ENCODE data around the gene SECISBP2. TPM values are rescaled to one million over a fixed set of nuclear protein-coding genes. Genes with fewer than 3 reads are reported as not detected.

Gene SECISBP2
- polyA plus RNA-seq, 4 donors = 57.3 to 89.8 (median 71.3) TPM

DNA sequence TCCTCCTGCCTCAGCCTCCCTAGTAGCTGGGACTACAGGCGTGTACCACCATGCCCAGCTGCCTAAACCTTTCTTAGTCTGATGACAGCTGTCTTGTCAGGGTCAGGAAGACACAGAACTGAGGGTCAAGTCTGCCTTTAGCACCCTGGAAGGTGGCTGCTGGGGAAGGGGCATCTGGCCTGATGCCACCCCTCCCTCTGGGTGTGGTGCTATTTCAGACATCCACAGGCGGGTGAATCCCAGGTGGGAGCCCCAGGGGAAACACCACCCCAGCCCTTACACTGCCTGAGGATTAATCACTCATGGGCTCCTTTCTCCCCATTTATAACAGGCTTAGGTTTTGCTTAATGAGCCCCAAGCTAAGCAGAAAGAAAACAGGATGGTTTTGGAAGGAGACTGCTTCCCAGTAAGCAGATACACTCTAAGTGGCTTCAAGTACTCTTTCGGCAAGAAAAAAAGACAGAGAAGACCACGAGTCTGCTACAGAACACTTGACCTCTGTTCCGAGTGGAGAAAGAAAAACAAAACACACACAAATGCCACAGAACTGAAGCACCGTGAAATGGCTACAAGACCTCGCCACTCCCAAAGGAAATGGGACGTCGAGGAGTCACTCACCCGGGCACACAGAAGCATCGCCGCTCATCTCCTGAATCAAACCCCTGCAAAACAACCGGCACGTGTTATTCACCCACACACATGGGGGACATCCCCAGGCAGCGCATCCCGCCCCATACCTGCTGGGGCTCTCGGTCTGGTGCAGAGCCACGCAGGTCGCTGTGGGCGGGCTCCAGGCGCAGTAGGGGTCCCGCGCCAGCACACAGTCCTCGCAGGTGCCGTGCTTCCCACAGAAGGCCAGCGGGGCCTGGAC is 62.4 kb downstream of the SECISBP2 start:
- peak in 3 of 4 donors; percentile 14 to 33 (median 16) for DNase-seq (ENCODE audit: low read depth in 4 of 4, low spot score in 3 of 4)

DNA sequence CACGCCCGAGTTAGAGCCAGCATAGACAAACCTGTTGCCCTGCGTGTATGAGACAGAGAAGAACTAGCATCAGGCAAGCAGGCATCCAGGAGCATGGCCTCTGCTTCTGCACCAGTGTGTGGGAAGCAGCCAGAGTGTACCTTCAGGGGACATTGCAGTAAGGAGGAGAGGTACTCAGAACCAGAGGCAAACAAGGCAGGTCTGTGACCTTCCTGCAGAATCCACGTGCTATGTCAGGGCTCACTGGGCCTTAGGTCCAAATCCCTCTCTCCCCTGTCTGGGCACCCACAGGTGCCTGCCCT is 63.0 kb downstream of the SECISBP2 start:
- no peak for DNase-seq (ENCODE audit: low read depth in 4 of 4, low spot score in 3 of 4)

DNA sequence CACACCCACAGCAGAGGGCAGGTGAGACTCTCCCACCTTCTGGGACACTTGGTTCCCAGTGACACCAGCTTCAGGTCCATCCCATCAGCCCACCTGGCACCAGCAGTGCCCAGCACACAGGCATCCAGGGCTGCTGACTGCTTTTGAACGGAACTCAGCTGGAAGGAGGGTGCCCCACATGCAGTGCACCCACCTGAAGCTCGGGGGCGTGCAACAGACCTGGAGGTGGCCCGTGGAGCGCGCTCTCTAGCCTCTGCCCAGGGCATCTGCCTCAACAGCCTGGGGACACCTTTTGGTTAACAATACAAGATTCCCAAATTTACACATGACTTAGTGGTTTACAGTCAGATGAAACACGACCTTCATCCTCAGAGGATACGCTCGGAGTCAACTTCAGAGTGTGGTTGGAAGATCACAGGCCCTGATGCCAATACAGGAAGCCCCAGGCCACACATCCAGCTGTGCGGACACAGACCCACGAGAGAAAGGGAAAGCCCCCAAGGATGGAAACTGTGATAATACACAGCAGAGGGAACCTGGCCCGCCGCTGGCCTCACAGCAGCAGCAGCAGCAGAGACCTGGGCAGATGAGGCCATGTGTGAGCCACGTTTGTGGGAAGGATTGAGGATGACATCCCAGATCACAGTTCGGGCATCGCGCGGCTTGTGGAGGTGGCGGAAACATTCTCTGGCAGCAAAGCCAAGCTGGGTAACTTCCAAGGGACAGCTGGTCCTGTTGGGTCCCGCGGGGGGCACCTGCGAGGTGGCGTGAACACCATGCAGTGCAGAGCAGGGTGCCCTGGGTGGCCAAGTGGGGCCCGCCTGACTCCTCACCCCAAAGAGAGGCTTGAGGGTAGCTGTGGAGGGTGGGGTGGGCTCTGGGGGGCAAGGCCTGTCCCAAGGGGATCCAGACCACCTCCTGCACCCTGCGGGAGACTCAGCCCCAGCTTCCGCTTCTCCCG is 64.0 kb downstream of the SECISBP2 start:
- DNase-seq (ENCODE audit: low read depth in 4 of 4, low spot score in 3 of 4) = no peak

DNA sequence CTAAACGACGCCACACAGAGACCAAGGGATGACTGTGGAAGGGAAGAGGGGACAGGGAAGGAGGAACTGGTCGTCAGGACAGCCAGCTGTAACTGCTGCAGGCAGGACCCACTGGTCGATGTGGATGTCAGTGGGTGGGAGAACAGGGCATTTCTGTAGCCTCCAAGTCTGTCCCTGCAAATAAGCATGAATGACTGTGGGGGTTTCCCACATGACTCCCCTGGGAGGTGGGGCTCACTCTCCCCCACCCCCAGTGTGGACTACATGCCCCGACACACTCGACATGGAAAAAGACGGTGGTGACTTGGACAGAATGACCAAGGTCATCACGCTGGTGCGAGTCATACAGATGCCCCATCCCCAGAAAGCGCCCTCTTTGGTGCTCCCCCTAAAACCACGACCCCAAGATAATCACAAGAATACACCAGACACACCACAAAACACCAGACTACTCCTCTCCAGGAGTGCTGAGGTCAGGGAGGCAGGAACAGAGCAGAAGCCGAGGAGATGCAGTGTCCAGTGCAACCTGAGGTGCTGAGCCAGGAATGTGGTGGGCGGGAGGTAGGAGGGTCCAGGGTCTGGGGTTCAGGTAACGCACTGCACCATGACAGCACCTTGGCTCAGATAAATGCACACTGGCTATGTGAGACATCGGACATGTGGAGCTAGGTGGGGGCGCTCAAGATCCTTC is 64.9 kb downstream of the SECISBP2 start:
- DNase-seq (ENCODE audit: low read depth in 4 of 4, low spot score in 3 of 4) = no peak

DNA sequence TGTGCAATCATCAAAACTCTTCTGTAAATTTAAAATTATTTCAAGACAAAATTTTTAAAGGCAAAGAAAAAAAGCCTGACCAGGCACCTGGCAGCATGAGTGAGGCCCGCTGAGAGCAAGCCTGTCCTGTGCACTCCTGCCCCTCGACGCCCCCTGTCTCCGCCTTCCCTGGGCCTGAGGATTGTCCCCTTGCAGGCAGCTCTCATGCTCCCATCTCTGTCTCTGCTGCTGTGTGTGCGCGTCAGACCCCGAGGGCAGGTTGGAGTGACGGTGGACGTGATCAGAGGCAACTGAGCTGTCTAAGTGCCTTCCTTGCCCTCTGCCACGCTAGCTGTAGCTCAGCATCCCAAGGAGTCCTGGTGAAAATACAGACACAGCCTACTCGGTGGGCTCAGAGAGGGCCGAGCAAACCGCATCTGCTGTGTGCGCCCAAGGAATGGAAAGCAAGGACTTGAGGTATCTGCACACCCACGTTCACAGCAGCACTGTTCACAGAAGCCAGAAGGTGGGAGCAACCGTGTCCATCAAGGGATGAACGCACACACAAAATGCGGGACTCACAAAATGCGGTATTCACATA is 65.5 kb downstream of the SECISBP2 start:
- DNase-seq (ENCODE audit: low read depth in 4 of 4, low spot score in 3 of 4) = no peak

DNA sequence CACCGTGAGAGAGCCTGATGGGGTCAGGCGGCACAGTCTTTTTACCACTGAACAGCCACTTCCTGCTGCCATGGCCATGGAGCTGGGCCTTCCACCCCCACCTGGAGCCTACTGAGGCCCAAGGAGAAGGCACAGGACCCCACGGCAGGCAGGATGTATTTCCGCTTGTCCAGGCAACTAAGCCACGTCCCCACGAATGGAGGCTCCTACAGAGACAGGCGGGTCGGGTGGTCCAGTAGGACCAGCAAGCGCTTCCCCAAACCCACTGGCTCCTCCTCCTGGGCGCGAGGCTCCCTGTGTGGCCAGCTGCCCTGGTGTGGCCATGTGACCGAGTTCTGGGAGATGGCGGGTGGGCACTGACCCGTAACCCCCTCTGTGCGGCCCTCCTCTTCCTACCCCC is 66.5 kb downstream of the SECISBP2 start:
- DNase-seq (ENCODE audit: low read depth in 4 of 4, low spot score in 3 of 4) = no peak

DNA sequence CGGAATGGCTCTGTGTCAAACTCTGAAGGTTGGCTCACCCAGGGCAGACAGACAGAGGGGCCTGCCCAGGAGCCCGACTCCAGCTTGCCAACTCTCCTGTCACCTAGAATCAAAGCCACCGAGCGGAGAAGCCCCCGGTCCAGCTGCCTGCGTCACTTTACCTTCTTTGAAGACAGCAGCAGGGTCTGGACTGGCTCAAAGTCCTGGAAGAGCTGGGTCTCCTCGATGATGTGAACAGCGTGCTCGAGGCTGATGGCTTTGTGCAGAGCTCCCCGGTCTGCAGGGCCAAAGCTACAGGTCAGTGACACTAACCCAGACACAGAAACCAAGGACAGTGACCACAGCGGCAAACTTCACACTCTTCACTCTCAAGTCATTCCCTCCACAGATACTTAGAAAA is 67.9 kb downstream of the SECISBP2 start:
- DNase-seq (ENCODE audit: low read depth in 4 of 4, low spot score in 3 of 4) = no peak

DNA sequence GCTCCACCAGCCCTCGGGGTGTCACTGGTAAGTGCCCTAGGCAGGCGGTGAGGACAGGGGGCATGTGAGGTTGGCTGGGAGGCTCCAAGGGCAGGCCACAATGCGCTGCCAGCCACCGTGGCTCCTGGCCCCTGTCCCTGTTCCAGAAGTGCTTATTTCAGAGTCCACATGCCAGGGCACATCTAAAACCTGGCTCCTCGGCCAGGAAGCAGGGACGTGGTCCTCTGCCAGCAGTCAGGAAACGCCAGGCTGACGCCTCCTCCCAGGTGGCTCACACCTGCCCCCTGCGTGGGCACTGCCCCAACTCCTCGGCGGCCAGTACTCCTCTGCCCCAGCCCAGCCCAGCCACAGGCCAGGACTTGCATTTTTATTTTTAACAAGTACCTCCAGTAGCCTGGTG is 68.5 kb downstream of the SECISBP2 start:
- no peak for DNase-seq (ENCODE audit: low read depth in 4 of 4, low spot score in 3 of 4)

DNA sequence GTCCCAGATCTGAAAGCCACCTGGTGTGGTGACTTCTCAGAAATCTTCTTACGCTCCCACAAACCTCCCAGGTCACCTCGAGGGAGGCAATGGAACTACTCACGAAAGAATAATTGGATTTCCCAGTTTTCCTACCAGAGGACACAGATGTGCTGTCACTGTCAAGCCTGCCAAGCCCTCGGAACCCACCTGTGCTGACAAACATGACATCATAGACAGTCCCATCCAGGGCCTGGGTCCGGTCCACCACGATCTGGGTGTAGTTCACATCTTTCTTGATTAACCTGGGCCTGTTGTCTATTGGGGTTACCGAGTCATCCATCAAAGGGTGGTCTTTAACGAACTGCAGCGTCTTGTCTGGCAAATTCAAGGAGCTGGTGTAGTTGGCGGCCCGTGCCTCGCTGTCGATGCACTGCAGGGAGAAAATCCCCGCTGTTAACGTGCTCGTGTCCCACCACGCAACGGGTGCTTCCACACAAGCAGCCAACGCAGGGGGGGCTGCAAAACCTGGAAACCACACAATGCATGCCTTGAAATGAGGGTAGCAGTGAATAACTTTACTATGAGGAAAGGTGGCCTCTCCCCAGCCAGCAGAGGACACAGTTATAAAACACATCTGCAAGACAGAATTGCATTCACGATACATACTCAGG is 69.0 kb downstream of the SECISBP2 start:
- DNase-seq (ENCODE audit: low read depth in 4 of 4, low spot score in 3 of 4) = no peak

DNA sequence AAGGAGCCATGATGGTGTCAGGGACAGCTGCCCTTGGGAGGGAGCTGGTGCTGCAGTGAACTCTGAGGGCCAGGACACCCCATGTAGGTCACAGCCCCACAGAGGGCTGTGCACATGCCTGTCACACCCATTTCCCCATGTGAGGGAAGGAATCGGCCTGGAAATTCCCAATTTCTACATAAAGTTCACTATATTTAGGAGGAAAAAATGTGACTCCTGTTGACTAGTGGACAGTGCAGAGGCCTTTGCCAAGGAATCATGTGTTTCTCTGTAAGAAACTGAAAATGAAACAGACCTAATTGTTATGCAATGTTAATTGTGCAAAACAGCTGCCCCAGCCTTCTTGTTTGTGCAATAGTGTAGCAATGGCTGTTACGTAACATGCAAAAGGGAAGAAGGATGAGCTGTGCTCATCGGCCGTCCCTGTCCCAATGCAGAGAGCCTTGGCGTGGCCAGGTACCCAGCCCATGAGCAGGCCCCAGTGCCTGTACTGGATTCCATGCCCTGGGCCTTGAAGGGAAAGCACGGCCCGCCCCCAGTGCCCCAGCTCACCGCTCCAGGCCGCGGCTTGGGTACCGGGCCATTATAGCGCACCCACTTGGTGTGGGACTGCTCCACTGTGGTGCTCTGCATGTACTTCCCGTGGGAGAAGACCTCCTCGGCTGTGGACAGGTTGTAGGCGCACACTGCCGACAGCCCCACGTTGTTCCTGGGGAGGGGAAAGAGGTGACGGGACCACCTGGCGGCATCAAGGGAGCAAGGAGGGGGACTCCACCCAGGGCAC is 70.0 kb downstream of the SECISBP2 start:
- DNase-seq (ENCODE audit: low read depth in 4 of 4, low spot score in 3 of 4) = no peak

DNA sequence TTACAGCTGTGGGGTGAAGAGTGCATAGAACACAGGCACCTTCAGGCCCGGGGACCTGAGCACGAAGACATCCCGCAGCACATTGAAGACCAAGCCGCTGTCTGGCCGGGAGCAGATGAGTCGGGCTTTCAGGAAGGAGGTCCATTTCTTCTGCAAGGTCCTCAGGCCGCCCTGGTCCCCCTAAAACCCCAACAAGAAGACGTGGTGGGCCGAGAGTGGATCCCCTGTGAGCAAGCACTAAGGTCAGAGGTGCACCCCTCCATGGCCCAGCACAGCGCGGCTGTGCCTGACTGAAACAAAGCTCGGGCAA is 70.5 kb downstream of the SECISBP2 start:
- no peak for DNase-seq (ENCODE audit: low read depth in 4 of 4, low spot score in 3 of 4)

DNA sequence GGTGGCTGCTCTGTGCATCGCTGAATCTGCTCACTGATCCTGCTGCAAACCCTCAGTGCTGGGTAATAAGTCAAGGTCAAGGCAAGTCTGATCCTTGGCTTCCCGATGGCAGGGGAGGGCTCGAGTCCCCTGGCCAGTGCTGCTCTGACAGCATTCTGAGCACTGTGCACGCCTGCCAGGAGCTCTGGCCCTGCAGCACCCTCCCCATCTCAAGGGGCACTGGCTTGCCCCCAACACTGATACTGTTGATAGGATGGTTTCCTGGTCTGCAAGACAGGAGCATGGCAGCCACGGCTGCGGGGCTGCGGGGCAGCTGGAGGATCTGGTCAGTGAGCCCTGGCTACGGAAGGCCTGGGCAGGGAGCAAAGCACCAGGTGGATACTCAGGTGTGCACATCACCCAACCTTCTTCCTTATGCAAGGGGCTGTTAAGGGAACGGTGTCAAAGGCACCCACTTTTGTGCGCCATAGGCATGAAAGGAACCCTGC is 71.8 kb downstream of the SECISBP2 start:
- DNase-seq (ENCODE audit: low read depth in 4 of 4, low spot score in 3 of 4) = no peak

DNA sequence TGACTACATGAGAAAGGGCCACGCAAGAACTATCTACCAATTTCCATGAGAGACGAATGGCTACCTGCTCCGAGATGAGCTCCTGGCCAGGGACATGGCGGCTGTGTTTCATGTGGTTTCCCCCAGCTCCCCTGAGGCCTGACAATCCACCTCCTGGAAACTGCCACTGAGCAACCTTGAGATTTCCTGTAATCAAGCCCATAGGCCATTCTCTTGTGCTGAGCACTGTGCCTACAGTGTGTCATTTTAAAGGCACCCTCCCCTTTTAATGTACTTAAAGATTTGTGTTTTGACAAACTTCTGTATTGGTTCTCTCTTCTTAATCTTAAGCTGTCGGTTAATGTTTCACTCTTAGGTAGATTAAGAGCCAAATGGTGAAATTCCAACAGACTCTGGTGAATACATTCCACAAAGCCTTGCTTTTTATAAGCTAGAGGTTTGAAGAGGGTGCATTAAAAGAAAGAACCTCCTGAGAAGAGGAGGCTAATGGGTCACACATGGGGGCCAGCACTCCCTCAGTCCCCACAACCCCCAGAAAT is 72.3 kb downstream of the SECISBP2 start:
- DNase-seq (ENCODE audit: low read depth in 4 of 4, low spot score in 3 of 4) = no peak

DNA sequence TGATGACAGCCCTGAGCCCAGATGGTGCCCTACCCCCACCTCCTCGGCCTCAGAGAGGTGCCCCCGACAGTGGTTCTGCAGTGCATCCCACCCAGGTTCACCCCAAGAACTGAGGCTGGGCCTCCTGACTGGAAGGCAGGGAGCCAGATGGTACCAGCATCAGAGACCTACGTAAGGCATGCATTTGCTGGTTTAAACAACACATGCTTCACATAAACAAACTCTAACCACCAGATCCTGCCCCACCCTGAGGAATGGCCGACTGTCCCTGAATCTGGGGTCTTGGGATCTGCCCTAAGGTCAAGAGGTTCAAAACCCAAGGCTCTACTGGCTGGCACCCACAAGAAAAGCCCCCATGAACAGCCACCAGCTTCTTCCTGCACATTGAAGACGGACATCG is 73.3 kb downstream of the SECISBP2 start:
- no peak for DNase-seq (ENCODE audit: low read depth in 4 of 4, low spot score in 3 of 4)

DNA sequence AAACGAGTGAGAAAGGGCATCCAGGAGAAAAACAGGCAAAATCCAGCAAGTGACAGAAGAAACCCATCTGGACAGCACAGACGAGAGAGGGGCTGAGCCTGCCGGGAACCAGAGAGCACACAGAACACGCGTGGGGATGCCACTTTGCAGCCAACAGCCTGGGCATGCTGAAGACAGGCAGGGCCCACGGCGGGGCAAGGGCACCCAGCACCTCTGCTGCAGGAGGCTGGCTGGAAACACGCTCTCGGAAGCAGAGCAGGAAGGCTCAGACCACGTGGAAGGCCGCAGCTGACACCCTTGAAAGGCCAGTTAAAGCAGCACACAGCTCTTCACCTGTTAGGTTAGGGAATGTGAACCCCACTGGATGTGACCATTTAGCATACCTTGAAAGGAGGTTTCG is 76.1 kb downstream of the SECISBP2 start:
- DNase-seq (ENCODE audit: low read depth in 4 of 4, low spot score in 3 of 4) = no peak

DNA sequence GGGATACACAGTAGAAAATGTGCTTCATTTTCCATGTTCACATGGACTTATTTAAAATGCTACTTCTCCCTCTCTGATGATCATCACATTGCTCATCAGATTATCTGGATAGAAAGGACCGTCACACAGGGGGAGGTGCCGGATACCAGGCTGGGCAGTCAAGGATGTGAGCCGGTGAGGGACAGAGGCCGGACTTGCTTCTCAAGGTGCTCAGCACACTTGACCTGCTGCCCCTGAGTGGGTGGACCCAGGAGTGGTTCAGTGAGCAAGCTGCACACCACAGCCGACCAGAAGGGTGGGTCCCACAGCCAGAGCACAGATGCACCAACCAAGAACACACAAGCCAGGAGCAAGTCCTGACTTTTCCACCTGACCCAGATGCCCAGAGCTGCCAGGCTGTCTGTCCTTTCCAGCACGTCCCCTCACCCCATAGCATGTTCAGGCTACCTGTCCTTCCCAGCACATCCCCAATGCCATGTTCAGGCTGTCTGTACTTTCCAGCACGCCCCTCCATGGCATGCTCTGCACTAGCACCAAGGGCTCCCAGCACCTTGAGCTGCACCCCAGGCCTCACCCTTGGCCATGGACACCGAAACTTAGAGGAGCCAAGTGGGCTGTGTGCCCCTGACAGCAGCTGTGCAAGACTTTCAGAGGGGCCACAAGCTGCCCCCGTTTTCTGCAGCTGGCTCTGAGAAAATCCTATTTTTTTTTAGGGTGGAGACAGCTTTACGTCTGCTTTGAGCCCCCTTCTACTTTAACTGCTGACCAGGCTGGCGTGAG is 77.8 kb downstream of the SECISBP2 start:
- no peak for DNase-seq (ENCODE audit: low read depth in 4 of 4, low spot score in 3 of 4)

DNA sequence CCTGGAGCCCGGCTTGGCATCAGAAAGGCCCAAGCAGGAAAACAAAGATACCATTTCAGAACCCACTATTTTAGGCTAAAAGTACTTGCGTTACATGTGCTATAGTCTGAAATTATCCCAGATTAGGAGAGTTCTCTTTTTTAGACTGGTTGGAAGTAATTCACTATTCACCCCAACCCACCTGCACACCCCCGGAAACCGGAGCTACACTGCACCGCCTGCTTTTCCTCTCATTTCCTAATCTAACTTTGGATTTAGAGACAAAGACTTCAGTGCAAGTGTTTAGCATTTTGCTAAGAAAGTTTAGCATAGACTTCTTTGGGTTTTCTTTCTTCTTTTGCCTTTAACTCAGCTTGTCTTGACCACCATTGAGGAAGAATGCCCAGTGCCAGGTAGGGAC is 79.2 kb downstream of the SECISBP2 start:
- no peak for DNase-seq (ENCODE audit: low read depth in 4 of 4, low spot score in 3 of 4)

DNA sequence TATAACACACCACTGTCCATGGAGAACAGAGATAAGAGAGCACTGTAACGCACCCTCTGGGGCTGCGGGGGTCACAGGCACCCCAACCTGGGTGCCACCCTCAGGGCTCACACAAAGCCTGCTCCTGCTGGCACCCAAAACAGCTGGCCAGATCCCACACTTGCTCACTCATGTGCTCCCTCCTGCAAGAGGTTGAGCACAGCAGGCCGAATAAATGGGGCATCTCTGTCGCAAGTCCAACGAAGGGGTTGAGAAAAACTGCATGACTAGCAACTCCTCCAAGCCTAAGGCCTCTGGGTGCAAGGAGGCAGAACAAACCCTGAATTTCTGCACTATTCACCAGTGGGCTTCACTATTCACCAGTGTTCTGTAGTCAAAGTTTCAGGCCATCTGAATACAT is 80.3 kb downstream of the SECISBP2 start:
- no peak for DNase-seq (ENCODE audit: low read depth in 4 of 4, low spot score in 3 of 4)

All from left renal pelvis (tissue), 4 donors.